Suprapubic skin (tissue), 3 donors: ENCODE data around the gene ANKRD18A.

ENCODE experiments used
- POLR2A ChIP-seq, 2 donors: fragments of 450-650 bp; IDR thresholded peaks; one replicate each; pipeline ENCODE4 v1.6.1; 2017; ENCODE audit warnings: antibody characterized with exemption in 2 of 2, mild to moderate bottlenecking in 2 of 2, moderate library complexity in 2 of 2
- TF ChIP-seq, protein P1 (sequence below), 2 donors: fragments of 200-600 bp in 1 of 2; fragments of 450-650 bp in 1 of 2; sonication (generic) in 1 of 2; IDR thresholded peaks; one replicate each; pipeline ENCODE4 v1.5.1; 2016 to 2019; ENCODE audit warnings: antibody characterized with exemption in 2 of 2, mild to moderate bottlenecking in 1 of 2, moderate library complexity in 1 of 2

DNA sequence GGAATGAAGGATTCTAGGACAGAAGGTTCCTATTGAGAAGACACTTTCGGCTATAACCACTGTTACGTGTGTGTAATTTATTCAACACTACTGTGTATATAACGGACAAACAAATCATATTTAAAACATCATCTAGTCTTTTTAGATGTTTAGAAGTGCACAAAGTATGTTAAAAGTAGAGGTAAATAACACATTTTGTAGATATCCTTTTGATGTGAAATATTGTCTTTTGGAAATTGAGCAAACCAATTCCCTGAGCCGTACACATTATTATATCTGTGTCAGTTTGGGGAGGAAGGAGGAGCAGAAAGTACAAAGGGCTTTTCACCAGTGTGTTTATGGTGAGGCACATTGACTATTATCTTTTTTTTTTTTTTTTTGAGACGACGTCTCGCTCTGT lies 39.1 kb upstream of the ANKRD18A start:
- TF ChIP-seq, protein P1, sequence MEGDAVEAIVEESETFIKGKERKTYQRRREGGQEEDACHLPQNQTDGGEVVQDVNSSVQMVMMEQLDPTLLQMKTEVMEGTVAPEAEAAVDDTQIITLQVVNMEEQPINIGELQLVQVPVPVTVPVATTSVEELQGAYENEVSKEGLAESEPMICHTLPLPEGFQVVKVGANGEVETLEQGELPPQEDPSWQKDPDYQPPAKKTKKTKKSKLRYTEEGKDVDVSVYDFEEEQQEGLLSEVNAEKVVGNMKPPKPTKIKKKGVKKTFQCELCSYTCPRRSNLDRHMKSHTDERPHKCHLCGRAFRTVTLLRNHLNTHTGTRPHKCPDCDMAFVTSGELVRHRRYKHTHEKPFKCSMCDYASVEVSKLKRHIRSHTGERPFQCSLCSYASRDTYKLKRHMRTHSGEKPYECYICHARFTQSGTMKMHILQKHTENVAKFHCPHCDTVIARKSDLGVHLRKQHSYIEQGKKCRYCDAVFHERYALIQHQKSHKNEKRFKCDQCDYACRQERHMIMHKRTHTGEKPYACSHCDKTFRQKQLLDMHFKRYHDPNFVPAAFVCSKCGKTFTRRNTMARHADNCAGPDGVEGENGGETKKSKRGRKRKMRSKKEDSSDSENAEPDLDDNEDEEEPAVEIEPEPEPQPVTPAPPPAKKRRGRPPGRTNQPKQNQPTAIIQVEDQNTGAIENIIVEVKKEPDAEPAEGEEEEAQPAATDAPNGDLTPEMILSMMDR (IDR thresholded peaks at IDR 0.05): no peak
- TF ChIP-seq POLR2A (IDR thresholded peaks at IDR 0.05): no peak
